K562 (cell line): ENCODE data around the gene ZNF438. TPM values are rescaled to one million over a fixed set of nuclear protein-coding genes. Genes with fewer than 3 reads are reported as not detected.
A peak's percentile ranks its signal among the peaks of the same experiment; 100 is the strongest.

Experiments used
- ARID3A ChIP-seq: IDR thresholded peaks from 2 replicates; pipeline ENCODE4 v1.6.1; 2012; ENCODE audit warnings: low read depth, low read length, improper control_type of control experiment, borderline replicate concordance
- CCNT2 ChIP-seq: IDR thresholded peaks from 2 replicates; pipeline ENCODE4 v1.6.1; 2011; ENCODE audit warnings: borderline replicate concordance, low read depth, mild to moderate bottlenecking, moderate library complexity, mixed read lengths, low read length; ENCODE audit not compliant: insufficient read length; ENCODE audit errors: extremely low read depth
- CREBBP ChIP-seq: IDR thresholded peaks from one replicate; pipeline ENCODE4 v1.6.1; 2012; ENCODE audit warnings: low read depth, mild to moderate bottlenecking, control low read depth, inconsistent platforms, low read length
- CTBP1 ChIP-seq: fragments of 450-650 bp; IDR thresholded peaks from 2 replicates; pipeline ENCODE4 v1.6.1; 2016; ENCODE audit warnings: borderline replicate concordance
- DIDO1 ChIP-seq: fragments of 450-650 bp; IDR thresholded peaks from 2 replicates; pipeline ENCODE4 v1.6.1; 2016; ENCODE audit warnings: low read depth, missing biosample characterization, missing genetic modification characterization
- HMGN3 ChIP-seq: IDR thresholded peaks from 2 replicates; pipeline ENCODE4 v1.6.1; 2011; ENCODE audit warnings: borderline replicate concordance, low read depth, mild to moderate bottlenecking, mixed read lengths, low read length; ENCODE audit not compliant: insufficient read length; ENCODE audit errors: extremely low read depth
- IFI16 ChIP-seq: fragments of 250-450 bp; sonication (Bioruptor Pico); IDR thresholded peaks from 2 replicates; pipeline ENCODE4 v2.1.2; 2022; ENCODE audit warnings: mild to moderate bottlenecking, inconsistent platforms
- IRF2 ChIP-seq: sonication (generic); formaldehyde crosslinking; IDR thresholded peaks from 2 replicates; pipeline ENCODE4 v1.8.1; 2022; ENCODE audit warnings: mild to moderate bottlenecking, missing genetic modification reagents
- MBD2 ChIP-seq: sonication (generic); IDR thresholded peaks from 2 replicates; pipeline ENCODE4 v1.6.1; 2016; ENCODE audit warnings: low read depth, borderline replicate concordance
- TEAD1 ChIP-seq, 2 experiments: fragments of 450-650 bp in 1 of 2; sonication (generic) in 1 of 2; formaldehyde crosslinking; IDR thresholded peaks; 2 replicates each; pipeline versions ENCODE4 v1.4.0 to v1.8.0; 2020 to 2022; ENCODE audit warnings: mild to moderate bottlenecking in 2 of 2, missing genetic modification reagents in 1 of 2
- ZMIZ1 ChIP-seq, 2 experiments: fragments of 150-350 bp in 1 of 2; IDR thresholded peaks; 2 replicates each; pipeline ENCODE4 v1.6.1; 2012 to 2016; ENCODE audit warnings: low read depth in 2 of 2, low read length in 2 of 2, mild to moderate bottlenecking in 1 of 2, moderate library complexity in 1 of 2
- polyA plus RNA-seq, 8 experiments: library from polyadenylated mRNA; depleted of rRNA in 4 of 8; stranded (reverse) in 5 of 8; unstranded in 3 of 8; fragments of >200 nt; fragmentation: Nextera tagmentation in 2 of 8; fragmentation: Illumina TruSeq in 1 of 8; extraction: Ambion mirVana in 2 of 8; extraction: Trizol in 1 of 8; gene quantifications; 2 replicates each; pipeline versions ENCODE4 v1.2.1 to v1.2.3, GENCODE V29; 2011 to 2014; ENCODE audit warnings: inconsistent platforms in 1 of 8, missing spikeins in 1 of 8
- total RNA-seq, 7 experiments: library from RNA; depleted of rRNA in 6 of 7; stranded (reverse); fragments of >200 nt in 6 of 7; fragmentation: Illumina TruSeq in 2 of 7; extraction: Trizol in 2 of 7; gene quantifications; 2 replicates each; pipeline versions ENCODE4 v1.2.1 to v1.2.3, GENCODE V29; 2011 to 2021; ENCODE audit warnings: low replicate concordance in 1 of 7
- TF ChIP-seq, protein P1 (sequence below): fragments of 450-650 bp; IDR thresholded peaks from 2 replicates; pipeline ENCODE4 v1.6.1; 2018; ENCODE audit warnings: mild to moderate bottlenecking, low read depth; ENCODE audit not compliant: partially characterized antibody
- TF ChIP-seq, protein P2 (sequence below): sonication (generic); formaldehyde crosslinking; IDR thresholded peaks from 2 replicates; pipeline ENCODE4 v1.8.1; 2023; ENCODE audit warnings: missing genetic modification reagents, mild to moderate bottlenecking, borderline replicate concordance

ZNF438 gene
- total and polyA plus RNA-seq, 9 of the 15 experiments (the other 6 are each of a cell fraction or from before 2014, with no cell fraction given): 0.45 to 1.5 (median 0.91) TPM

DNA sequence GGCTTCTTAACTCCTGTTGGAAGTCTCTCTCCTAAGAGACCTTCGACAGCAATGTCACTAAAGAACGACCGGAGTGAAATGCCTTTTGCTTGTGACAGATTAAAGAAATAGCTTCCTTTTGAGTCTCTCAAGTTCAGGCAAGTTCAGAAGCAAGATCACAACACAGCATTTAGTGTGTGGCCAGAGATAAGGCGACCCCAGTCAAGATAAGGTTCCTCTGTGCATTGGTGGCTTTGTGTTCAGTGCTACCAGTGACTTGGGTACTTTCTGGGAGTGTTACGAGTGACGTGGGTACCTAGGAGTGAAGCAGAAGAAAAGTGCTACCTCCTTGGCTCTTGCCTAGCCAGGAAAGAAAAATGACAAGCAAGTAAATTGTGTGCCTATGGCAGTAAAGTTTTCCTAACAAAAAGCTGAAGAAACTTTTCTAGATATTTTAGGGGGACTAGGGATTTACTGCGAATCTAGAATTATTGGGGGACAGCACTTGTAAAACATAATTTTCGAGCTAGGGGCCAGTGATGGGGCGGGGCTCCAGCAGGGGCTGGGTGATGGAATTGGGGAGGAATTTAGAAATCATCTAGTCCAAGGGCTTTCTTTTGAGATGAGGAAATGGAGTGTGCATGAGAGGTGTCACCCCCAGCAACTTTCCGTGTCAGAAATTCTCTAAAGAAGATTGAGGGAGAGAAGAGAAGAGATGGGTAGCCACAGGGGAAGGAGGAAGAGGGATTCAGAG, 210.2 kb downstream of the ZNF438 start (continued):
- TF ChIP-seq ZMIZ1 (IDR thresholded peaks at IDR 0.05; ENCODE audit: low read depth in 2 of 2, low read length in 2 of 2): no peak
- TF ChIP-seq MBD2: 0 out of 2 replicates have a peak, but pooled peaks have one; percentile 21
- TF ChIP-seq, protein P1, sequence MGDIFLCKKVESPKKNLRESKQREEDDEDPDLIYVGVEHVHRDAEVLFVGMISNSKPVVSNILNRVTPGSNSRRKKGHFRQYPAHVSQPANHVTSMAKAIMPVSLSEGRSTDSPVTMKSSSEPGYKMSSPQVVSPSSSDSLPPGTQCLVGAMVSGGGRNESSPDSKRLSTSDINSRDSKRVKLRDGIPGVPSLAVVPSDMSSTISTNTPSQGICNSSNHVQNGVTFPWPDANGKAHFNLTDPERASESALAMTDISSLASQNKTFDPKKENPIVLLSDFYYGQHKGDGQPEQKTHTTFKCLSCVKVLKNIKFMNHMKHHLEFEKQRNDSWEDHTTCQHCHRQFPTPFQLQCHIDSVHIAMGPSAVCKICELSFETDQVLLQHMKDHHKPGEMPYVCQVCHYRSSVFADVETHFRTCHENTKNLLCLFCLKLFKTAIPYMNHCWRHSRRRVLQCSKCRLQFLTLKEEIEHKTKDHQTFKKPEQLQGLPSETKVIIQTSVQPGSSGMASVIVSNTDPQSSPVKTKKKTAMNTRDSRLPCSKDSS: no peak
- 0 out of 2 replicates have a peak, but pooled peaks have one; percentile 49 for TF ChIP-seq DIDO1
- TF ChIP-seq, protein P2, sequence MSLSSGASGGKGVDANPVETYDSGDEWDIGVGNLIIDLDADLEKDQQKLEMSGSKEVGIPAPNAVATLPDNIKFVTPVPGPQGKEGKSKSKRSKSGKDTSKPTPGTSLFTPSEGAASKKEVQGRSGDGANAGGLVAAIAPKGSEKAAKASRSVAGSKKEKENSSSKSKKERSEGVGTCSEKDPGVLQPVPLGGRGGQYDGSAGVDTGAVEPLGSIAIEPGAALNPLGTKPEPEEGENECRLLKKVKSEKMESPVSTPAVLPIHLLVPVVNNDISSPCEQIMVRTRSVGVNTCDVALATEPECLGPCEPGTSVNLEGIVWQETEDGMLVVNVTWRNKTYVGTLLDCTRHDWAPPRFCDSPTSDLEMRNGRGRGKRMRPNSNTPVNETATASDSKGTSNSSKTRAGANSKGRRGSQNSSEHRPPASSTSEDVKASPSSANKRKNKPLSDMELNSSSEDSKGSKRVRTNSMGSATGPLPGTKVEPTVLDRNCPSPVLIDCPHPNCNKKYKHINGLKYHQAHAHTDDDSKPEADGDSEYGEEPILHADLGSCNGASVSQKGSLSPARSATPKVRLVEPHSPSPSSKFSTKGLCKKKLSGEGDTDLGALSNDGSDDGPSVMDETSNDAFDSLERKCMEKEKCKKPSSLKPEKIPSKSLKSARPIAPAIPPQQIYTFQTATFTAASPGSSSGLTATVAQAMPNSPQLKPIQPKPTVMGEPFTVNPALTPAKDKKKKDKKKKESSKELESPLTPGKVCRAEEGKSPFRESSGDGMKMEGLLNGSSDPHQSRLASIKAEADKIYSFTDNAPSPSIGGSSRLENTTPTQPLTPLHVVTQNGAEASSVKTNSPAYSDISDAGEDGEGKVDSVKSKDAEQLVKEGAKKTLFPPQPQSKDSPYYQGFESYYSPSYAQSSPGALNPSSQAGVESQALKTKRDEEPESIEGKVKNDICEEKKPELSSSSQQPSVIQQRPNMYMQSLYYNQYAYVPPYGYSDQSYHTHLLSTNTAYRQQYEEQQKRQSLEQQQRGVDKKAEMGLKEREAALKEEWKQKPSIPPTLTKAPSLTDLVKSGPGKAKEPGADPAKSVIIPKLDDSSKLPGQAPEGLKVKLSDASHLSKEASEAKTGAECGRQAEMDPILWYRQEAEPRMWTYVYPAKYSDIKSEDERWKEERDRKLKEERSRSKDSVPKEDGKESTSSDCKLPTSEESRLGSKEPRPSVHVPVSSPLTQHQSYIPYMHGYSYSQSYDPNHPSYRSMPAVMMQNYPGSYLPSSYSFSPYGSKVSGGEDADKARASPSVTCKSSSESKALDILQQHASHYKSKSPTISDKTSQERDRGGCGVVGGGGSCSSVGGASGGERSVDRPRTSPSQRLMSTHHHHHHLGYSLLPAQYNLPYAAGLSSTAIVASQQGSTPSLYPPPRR: no peak
- peak; percentile 38; the same call in 1 of the 2 replicates for TF ChIP-seq CTBP1
- TF ChIP-seq CREBBP: no peak
- TF ChIP-seq CCNT2: no peak
- TF ChIP-seq HMGN3: no peak
- no peak for TF ChIP-seq IFI16 (CRISPR knock-in tag)
- TF ChIP-seq IRF2 (CRISPR knock-in tag): no peak
- TF ChIP-seq ARID3A: no peak
- 0 out of 4 replicates have a peak, but pooled peaks of 1 of the 2 experiments have one; percentile 58 for TF ChIP-seq TEAD1 (CRISPR knock-in tag; IDR thresholded peaks at IDR 0.05)
